Anterior cingulate cortex (tissue), 58 donors: ENCODE data around the gene FBXL7.

ENCODE experiments used
- DNase-seq, 58 donors: peaks; one replicate each; lab custom pipeline; 2025; lab: John Stamatoyannopoulos, UW

FBXL7 gene

DNA sequence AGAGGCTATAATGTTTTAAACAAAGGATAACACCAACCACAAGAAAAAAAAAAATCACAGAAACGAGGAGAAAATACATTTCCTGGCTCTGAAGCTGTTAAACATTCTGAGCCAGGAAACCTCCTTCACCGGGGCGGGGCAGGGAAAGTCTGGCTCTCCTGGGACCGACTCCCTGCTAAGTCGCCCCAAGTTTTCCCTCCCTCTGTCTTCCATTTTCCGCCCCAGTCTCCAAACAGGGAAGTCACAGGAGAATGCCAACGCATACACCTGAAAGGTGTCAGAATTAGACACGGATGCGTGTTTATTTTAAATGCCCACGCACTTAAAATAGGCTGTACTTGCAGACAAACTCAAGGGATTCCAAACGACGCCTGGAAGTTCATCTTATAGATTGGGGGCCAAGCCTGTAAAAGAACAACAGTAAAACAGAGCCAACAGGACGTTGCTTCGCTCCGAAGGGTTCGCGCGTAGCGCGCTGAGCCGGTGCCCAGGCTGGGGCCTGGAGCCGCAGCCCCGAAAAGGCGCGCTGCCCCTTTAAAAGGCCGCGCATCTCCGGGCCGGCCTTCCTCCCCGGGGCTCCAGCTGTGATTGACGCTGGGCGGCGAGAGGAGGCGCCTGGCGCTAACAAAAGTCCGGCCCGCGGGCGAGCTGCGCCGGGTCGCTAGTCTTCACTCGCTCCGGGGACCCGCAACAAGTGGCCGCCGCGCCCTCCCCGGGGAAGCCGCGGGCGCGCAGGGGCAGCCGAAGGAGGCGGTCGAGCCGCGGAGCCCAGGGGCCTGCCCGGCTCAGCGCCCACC lies at the start of gene FBXL7:
Gene FBXL7, plus strand, starts transcription at position 653 of the 797 bp plus-strand sequence.
- peak in 56 of 58 donors; percentile 11 to 83 (median 69) for DNase-seq

- no peak for DNase-seq
These were observed 49.5 kb upstream of the FBXL7 start for GRCh38 chr5:15450473-15450872.

DNA sequence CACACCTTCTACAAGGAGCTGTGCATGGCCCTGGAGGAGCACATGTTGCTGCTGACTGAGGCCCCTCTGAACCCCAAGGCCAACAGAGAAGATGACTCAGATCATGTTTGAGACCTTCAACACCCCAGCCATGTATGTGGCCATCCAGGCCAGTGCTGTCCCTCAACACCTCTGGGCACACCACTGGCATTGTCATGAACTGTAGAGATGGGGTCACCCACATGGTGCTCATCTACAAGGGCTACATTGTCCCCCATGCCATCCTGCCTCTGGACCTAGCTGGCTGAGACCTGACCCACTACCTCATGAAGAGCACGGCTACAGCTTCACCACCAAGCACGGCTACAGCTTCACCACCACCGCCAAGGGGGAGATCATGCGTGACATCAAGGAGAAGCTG lies 49.0 kb upstream of the FBXL7 start:
- no peak for DNase-seq

- no peak for DNase-seq
These were observed 48.0 kb upstream of the FBXL7 start for GRCh38 chr5:15452030-15452429.

- DNase-seq, result no peak
These were observed 47.2 kb upstream of the FBXL7 start for GRCh38 chr5:15452781-15453180.

DNA sequence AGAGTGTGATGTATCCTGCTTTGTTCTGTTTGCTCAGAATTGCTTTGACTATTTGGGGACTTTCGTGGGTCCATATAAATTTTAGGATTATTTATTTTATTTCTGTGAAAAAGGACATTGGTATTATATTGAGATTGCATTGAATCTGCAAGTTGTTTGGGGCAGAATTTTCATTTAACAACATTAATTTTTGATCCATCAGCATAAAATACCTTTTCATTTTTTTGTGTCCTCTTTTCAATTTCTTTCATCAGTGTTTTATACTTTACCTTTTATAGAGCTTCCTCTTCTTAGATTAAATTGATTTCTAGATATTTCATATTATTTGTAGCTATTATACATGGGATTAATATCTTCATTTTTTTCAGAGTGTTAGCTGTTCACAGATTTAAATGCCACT lies 40.8 kb upstream of the FBXL7 start:
- DNase-seq, result no peak

GRCh38 chr5:15463231-15463980 lies 36.6 kb upstream of the FBXL7 start:
- no peak for DNase-seq

- DNase-seq, result no peak
These were observed 27.9 kb upstream of the FBXL7 start for GRCh38 chr5:15472116-15472515.

DNA sequence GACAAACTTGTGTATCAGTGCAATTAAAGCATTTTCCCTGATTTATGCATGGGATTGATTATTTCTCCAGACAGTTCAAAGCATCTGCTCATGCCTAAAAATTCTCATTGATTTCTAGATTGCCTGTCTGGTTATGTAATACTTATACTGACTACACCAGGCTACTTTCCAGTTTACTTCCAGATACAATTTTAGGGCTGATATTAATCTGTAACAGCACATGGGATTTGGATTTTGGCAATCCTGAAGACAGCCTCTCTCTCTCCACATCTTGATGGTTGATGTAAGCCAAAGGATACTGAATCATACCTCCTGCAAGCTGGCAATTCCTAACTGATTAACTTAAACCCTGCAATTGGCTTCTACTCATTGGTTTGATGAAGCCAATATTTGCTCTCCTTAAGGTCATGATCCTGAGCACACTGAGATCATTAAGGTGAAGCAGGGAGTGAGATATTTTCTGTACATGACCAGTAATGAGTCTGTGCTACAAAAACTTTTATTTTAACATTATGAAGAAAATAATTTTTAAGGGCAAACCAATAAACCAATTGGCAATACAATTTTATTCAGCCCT lies 25.7 kb upstream of the FBXL7 start:
- no peak for DNase-seq

DNA sequence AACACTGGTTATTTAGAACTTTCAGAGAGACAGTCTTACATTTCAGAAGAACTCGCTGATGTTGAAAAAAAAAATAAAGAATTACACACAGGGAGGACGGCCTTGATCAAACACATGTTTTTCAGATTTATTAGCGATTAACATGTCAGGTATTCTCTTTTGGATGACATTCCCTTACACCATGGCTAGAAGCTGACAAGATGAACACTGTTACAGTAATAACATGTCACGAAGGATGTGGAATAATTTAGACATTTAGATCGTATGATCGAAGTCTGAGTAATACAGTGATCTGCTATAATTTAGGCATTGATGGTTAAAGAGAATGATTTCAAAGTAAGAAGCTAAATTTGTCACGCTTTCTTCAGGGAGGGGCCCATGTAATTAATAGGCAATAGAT lies 24.6 kb upstream of the FBXL7 start:
- no peak for DNase-seq

GRCh38 chr5:15476977-15477376 lies 23.0 kb upstream of the FBXL7 start:
- no peak for DNase-seq

DNA sequence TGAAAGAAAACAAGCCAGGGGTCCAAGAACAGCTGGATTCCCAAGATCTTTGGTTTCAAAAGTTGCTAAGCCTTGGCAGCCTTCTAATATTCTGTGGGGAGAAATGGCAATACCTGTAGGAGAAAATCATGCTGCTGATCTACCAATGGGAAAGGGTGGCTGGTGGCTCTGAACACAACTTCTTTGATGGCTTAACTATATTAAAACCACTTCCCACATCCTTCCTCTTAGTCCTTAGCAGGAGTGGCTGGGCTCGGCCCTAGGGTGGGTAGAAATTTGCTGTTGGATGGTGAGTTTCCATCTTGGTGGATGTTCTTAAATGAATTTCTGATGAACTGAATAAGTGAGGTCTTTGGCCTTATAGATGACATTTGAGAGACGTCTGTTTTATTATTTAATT lies 19.5 kb upstream of the FBXL7 start:
- DNase-seq, result no peak

- no peak for DNase-seq
These were observed 16.5 kb upstream of the FBXL7 start for GRCh38 chr5:15483351-15484097.

DNA sequence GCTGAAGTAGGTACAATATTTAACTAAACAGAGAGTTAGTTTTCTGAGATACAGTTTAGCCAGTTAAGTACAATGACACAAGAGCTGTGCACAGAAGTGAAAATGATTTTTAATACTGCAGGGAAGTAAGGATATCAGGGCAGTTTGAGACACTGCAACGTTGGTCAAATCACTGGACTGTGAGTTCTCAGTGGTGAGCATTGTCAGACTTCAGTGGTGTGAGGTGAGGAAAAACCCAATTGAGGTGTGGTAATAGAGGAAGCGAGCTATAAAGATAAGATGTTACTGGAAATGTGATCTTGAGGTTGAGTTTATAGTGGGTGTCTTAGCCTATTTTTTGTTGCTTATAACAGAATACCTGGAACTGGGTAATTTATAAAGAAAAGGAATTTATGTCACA lies 12.8 kb upstream of the FBXL7 start:
- no peak for DNase-seq

DNA sequence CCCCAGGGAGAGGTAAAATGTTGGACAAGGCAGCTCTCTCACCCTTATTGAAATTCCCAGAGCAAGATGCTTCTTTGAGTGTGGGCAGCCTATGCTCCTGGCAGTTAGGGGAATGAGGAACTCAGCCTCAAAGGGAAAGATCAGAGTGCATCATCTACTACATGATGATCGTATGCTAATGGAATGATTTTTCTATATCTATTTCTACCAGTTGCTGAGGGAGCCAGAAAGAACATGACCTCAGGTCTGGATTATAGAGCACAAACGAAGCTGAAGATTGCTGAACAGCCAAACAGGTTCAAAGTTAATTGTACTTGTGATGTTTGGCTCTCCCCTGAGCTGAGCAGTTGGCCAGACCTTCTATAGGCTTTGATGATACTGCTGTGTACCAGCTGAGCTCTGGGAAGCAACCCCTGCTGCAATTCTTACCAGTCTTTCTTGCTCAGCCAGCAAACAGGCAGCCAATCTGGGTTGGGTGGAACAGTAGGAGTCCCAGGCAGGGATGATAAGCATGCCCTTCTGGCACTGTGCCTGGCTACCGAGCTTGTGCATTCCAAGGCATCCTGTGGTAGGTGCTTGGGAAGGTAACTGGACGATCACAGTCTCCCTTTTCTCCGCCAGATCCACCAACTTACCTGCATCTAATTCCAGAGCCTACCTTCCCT lies 10.3 kb upstream of the FBXL7 start:
- no peak for DNase-seq

- DNase-seq, result no peak
These were observed 7.4 kb upstream of the FBXL7 start for GRCh38 chr5:15492545-15492944.

DNA sequence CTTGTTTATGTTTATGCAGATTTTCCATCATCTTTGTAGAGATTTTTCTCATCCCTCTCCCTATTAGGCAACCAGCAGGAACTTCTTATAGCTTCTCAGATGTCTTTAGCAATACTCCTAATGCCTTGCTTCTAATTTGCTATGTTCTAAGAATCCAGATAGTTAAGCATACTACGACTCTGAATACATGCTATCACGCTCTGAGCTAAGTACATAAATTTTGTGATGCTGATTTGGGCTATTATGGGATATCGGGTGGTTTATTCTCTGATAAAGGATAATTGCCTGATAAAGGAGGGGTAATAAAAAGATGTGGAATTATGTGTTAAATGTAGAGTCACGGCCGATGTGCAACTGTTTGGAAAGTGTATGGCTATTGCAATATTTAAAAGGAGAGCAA lies 6.5 kb upstream of the FBXL7 start:
- DNase-seq, result no peak

DNA sequence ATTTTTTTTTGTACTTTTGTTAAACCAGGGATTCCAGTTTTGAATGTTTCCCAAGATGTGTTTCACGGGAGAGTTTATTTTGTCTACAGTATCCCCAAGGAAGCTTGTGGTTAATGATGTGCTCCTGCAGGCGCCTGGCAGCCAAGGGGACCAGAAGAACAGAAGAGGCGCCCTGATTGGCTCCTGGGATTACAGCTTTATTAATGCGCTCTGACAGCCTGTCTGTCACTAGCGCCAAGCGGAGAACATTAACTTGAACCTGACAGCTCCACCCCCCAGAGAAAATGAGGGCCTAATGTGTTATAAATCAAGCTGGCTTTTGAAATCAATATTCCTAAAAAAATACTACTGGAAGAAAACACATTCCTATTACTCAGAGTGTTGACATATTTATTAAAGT lies 5.0 kb upstream of the FBXL7 start:
- DNase-seq, result no peak

- no peak for DNase-seq
These were observed 3.1 kb upstream of the FBXL7 start for GRCh38 chr5:15496886-15497285.

DNA sequence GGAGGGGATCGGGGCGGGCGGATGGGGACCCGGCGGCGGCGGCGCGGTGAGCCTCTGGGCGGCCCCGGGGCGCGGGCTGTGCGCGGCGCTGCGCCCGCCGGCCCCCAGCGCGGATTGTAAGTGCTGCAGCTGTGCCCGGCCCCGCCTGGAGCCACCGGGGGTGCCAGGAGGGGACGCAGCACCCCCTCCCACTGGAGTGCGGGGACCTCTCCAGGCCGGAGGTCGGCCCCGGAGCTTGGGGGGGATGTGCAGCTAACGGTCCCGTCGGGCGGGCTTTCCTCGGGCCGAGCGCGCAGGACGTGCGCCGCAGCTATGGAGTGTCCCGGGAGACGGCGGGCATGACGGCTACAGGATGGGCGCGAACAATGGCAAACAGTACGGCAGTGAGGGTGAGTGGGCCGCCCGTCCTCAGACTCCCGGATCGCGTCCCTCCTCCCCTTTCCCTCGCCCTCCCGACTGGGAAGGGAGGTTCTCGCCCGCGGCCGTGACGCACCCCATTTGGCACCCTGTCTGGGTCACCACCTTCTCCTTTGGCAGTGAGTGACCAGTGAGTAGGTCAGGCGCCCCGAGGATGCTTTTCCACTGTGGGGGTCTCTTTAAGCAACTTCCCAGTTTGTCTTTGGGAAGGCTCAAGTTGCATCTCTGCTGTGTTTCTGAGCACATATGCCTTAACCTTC lies 483 bp downstream of the FBXL7 start:
- DNase-seq, result peak in 42 of 58 donors; percentile 3 to 67 (median 44)
